ENCODE results near the gene KLHL35.

DNA sequence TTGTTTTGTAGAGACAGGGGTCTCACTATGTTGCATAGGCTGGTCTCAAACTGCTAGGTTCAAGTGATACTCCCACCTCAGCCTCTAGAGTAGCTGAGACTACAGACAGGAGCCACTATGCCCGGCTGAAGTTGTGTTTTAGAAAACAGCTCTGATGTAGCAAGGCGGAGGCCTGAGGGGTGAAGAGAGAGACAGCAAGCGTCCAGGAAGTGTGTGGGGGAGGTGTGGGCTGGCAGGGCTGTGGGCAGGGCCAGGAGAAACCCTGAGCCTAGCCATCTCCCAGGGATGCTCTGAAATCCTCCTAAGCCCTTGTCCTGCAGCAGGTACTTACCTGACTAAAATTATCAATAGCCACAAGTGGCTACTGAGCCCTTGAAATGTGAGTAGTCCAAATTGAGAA lies 49.8 kb downstream of the KLHL35 start:
- TF ChIP-seq EZH2phosphoT487 (IDR thresholded peaks at IDR 0.05; ENCODE audit: borderline replicate concordance, low read length) (no peak), EZH2 (IDR thresholded peaks at IDR 0.05; ENCODE audit: low read length, unreplicated experiment) (no peak)
- TF ChIP-seq, protein P1, sequence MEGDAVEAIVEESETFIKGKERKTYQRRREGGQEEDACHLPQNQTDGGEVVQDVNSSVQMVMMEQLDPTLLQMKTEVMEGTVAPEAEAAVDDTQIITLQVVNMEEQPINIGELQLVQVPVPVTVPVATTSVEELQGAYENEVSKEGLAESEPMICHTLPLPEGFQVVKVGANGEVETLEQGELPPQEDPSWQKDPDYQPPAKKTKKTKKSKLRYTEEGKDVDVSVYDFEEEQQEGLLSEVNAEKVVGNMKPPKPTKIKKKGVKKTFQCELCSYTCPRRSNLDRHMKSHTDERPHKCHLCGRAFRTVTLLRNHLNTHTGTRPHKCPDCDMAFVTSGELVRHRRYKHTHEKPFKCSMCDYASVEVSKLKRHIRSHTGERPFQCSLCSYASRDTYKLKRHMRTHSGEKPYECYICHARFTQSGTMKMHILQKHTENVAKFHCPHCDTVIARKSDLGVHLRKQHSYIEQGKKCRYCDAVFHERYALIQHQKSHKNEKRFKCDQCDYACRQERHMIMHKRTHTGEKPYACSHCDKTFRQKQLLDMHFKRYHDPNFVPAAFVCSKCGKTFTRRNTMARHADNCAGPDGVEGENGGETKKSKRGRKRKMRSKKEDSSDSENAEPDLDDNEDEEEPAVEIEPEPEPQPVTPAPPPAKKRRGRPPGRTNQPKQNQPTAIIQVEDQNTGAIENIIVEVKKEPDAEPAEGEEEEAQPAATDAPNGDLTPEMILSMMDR (conservative IDR thresholded peaks at IDR 0.05; ENCODE audit: low read depth, low read length), result no peak
